GM12875 (cell line): ENCODE results near the gene ROBO4.

Experiments
- H3K4me3 ChIP-seq: one replicate; pipeline ENCODE4 v1.5.1; 2011; ENCODE audit warnings: low read depth, low read length, control low read depth
- CTCF ChIP-seq: IDR thresholded peaks from 2 replicates; pipeline ENCODE4 v1.5.1; 2011; ENCODE audit warnings: low read depth, mild to moderate bottlenecking, control low read depth, inconsistent platforms, low read length, moderate library complexity, borderline replicate concordance; ENCODE audit not compliant: insufficient read depth

Gene ROBO4

GRCh38 chr11:124864176-124864891 lies 33.3 kb downstream of the ROBO4 start:
- no peak for TF ChIP-seq CTCF
- no peak overlapping the region for H3K4me3 ChIP-seq

GRCh38 chr11:124863826-124864165 lies 33.9 kb downstream of the ROBO4 start:
- H3K4me3 ChIP-seq = no peak overlapping the region
- no peak for TF ChIP-seq CTCF

DNA sequence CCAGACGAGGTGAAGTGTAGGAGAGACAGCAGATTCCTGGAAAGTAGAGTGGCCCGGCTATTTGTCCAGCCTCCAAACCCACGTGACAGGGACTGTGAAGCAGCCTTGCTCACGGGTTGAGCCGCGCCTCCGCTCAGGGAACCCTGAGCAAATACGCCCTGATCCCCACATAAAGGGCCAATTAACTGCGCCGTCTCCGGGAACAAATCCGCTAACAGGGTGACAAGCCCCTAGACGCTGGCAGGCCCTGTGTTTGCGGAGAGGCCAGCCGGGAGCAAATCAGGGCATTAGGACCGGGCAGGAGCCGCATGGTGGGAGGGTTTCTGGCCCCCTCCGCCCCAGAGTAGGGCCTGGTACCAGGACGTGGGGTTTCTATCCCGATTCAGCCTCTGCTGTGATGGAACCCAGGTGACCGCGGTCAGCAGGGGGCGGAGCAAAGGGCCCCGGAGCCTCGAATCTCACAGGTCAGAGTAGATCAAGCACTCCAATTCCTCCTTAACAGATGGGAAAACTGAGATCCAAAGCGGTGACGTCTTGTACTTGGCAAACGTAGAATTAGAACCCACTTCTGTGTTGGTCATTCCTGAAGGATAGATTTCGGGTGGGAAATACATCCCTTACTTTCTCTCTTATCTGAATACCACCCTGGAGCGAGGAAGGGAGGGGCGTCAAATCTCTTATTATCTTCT lies 34.4 kb downstream of the ROBO4 start:
- no peak overlapping the region for H3K4me3 ChIP-seq
- no peak for TF ChIP-seq CTCF

GRCh38 chr11:124861670-124862069 lies 36.0 kb downstream of the ROBO4 start:
- no peak overlapping the region for H3K4me3 ChIP-seq
- no peak for TF ChIP-seq CTCF

DNA sequence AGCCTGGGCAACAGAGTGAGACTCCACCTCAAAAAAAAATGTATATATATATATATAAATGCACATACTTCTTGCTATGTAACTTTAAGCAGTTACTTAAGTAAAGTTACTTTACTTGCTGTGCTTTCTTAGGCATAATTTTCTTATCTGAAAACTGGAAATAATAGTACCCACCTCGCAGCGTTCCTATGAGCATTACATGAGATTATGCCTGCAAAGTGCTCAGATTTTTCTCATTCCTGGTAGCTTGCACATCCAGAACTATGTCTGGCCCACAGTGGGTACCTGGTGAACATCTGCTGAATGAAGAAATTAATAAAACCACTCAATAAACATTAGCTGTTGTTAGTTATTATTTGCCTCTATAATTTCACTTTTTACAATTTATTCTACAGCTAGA lies 38.5 kb downstream of the ROBO4 start:
- H3K4me3 ChIP-seq = no peak overlapping the region
- TF ChIP-seq CTCF = no peak

- no peak overlapping the region for H3K4me3 ChIP-seq
- no peak for TF ChIP-seq CTCF
These were observed 51.5 kb downstream of the ROBO4 start for GRCh38 chr11:124846070-124846673.

- no peak for TF ChIP-seq CTCF
- H3K4me3 ChIP-seq = no peak overlapping the region
These were observed 53.0 kb downstream of the ROBO4 start for GRCh38 chr11:124844664-124845079.
